Keratinocyte (primary cell): ENCODE data around the gene SEMA3A. TPM values are rescaled to one million over a fixed set of nuclear protein-coding genes. Genes with fewer than 3 reads are reported as not detected.
A peak's percentile ranks its signal among the peaks of the same experiment; 100 is the strongest.

ENCODE experiments used
- DNase-seq: peaks from one replicate; pipeline ENCODE4 v3.0.0-alpha.2; 2011; ENCODE audit warnings: low read depth, missing footprints, low spot score
- FAIRE-seq: peaks from 2 replicates; lab custom pipeline; 2011; peaks lifted over from hg19 to GRCh38; lab: Jason Lieb, UNC
- H2AFZ ChIP-seq: 2 replicates; pipeline ENCODE4 v1.6.0; 2012; ENCODE audit warnings: low read length, control low read depth, inconsistent platforms; ENCODE audit not compliant: control insufficient read depth
- H3K27ac ChIP-seq: 2 replicates; pipeline ENCODE4 v1.5.1; 2011; ENCODE audit warnings: low read length; ENCODE audit not compliant: control insufficient read depth, insufficient read depth
- H3K27me3 ChIP-seq: 3 replicates; pipeline ENCODE4 v1.6.0; 2011; ENCODE audit warnings: low read length; ENCODE audit not compliant: control insufficient read depth, insufficient read depth; ENCODE audit errors: extremely low read depth
- H3K36me3 ChIP-seq, 2 experiments: 2 replicates in 1 of 2; 3 replicates in 1 of 2; pipeline ENCODE4 v1.5.1; 2011; ENCODE audit warnings: low read length in 2 of 2, mild to moderate bottlenecking in 1 of 2; ENCODE audit not compliant: control insufficient read depth in 2 of 2, insufficient read depth in 2 of 2; ENCODE audit errors: extremely low read depth in 1 of 2
- H3K4me1 ChIP-seq: 3 replicates; pipeline ENCODE4 v1.5.1; 2011; ENCODE audit warnings: low read length; ENCODE audit not compliant: control insufficient read depth, insufficient read depth; ENCODE audit errors: extremely low read depth
- H3K4me2 ChIP-seq: 3 replicates; pipeline ENCODE4 v1.6.0; 2011; ENCODE audit warnings: low read depth, low read length; ENCODE audit not compliant: control insufficient read depth, insufficient read depth; ENCODE audit errors: extremely low read depth
- H3K4me3 ChIP-seq, 3 experiments: fragments of 200-600 bp in 1 of 3; sonication (generic) in 1 of 3; 2 replicates in 2 of 3; 3 replicates in 1 of 3; pipeline ENCODE4 v1.5.1; 2011 to 2016; ENCODE audit warnings: low read length in 3 of 3, mild to moderate bottlenecking in 3 of 3, control low read depth in 2 of 3, inconsistent platforms in 1 of 3, low read depth in 1 of 3, mixed read lengths in 1 of 3, mixed run types in 1 of 3, moderate library complexity in 1 of 3; ENCODE audit not compliant: control insufficient read depth in 2 of 3, insufficient read depth in 2 of 3; ENCODE audit errors: extremely low read depth in 1 of 3
- H3K79me2 ChIP-seq: 2 replicates; pipeline ENCODE4 v1.6.0; 2012; ENCODE audit warnings: low read length; ENCODE audit not compliant: control insufficient read depth, insufficient read depth
- H3K9ac ChIP-seq: 3 replicates; pipeline ENCODE4 v1.6.0; 2011; ENCODE audit warnings: low read length; ENCODE audit not compliant: control insufficient read depth, insufficient read depth; ENCODE audit errors: extremely low read depth
- H3K9me1 ChIP-seq: 3 replicates; pipeline ENCODE4 v1.6.0; 2011; ENCODE audit warnings: low read length; ENCODE audit not compliant: control insufficient read depth, insufficient read depth; ENCODE audit errors: extremely low read depth
- H3K9me3 ChIP-seq: 2 replicates; pipeline ENCODE4 v1.5.1; 2012; ENCODE audit warnings: low read depth, low read length; ENCODE audit not compliant: control insufficient read depth
- H4K20me1 ChIP-seq: 3 replicates; pipeline ENCODE4 v1.6.0; 2011; ENCODE audit warnings: low read length; ENCODE audit not compliant: control insufficient read depth, insufficient read depth; ENCODE audit errors: extremely low read depth
- CTCF ChIP-seq, 3 experiments: IDR thresholded peaks in 1 of 3; conservative IDR thresholded peaks in 1 of 3; optimal IDR thresholded peaks in 1 of 3; 2 replicates in 2 of 3; 3 replicates in 1 of 3; pipeline versions ENCODE3 to v1.5.1; 2011; ENCODE audit warnings: low read length in 3 of 3, mild to moderate bottlenecking in 3 of 3, moderate library complexity in 2 of 3, control low read depth in 1 of 3, inconsistent platforms in 1 of 3; ENCODE audit not compliant: insufficient read depth in 2 of 3; ENCODE audit errors: extremely low read depth in 1 of 3
- EZH2 ChIP-seq: IDR thresholded peaks from one replicate; pipeline ENCODE4 v1.6.1; 2012; ENCODE audit warnings: inconsistent platforms, mild to moderate bottlenecking, low read length, moderate library complexity
- dilution Hi-C: fragments of 300-500 bp; cut with MboI; formaldehyde crosslinking; loops from one replicate; pipeline ENCODE4 v1.7.0; 2020; ENCODE audit warnings: low sequenced_read_pairs; ENCODE audit not compliant: extremely low pct_ligation_motif_present
- polyA plus RNA-seq, 5 experiments: library from polyadenylated mRNA; depleted of rRNA in 3 of 5; stranded (reverse) in 3 of 5; stranded (forward) in 1 of 5; unstranded in 1 of 5; fragments of >200 nt; gene quantifications; 1 replicate in 1 of 5; 2 replicates in 3 of 5; 3 replicates in 1 of 5; pipeline versions ENCODE4 v1.2.1 to v1.2.3, GENCODE V29; 2011 to 2012; ENCODE audit warnings: missing spikeins in 2 of 5, low read depth in 1 of 5, low replicate concordance in 1 of 5

SEMA3A gene
- polyA plus RNA-seq, 1 donor (not counting 4 experiments of a cell fraction or from before 2014, with no cell fraction given): 2.1 TPM

GRCh38 chr7:84113906-84114850 is 80.4 kb downstream of the SEMA3A start:
- H3K27ac ChIP-seq: no peak overlapping the region
- no peak overlapping the region for H3K9ac ChIP-seq
- no peaks in the 10 kb centered on the region for H3K79me2 ChIP-seq
- no peak overlapping the region for H3K4me2 ChIP-seq
- no peaks in the 10 kb centered on the region for H3K36me3 ChIP-seq
- no peaks in the 10 kb centered on the region for H4K20me1 ChIP-seq
- dilution Hi-C loops: no loop called here
- no peak overlapping the region for H3K4me3 ChIP-seq
- DNase-seq (no peak), FAIRE-seq (no peak)
- H3K27me3 ChIP-seq: no peaks in the 10 kb centered on the region
- no peak overlapping the region for H2AFZ ChIP-seq
- peaks cover 5% of the 10 kb centered on the region for H3K4me1 ChIP-seq
- no peaks in the 10 kb centered on the region for H3K9me1 ChIP-seq
- TF ChIP-seq CTCF (optimal IDR thresholded peaks at IDR 0.05 in 1 of 3, IDR thresholded peaks at IDR 0.05 in 1 of 3, conservative IDR thresholded peaks at IDR 0.05 in 1 of 3; ENCODE audit: extremely low read depth in 1 of 3, insufficient read depth in 2 of 3, low read length in 3 of 3) (no peak), EZH2 (no peak)
- H3K9me3 ChIP-seq: no peaks in the 10 kb centered on the region

- H3K9me3 ChIP-seq: no peaks in the 10 kb centered on the region
- no peak for TF ChIP-seq EZH2
- TF ChIP-seq CTCF (optimal IDR thresholded peaks at IDR 0.05 in 1 of 3, IDR thresholded peaks at IDR 0.05 in 1 of 3, conservative IDR thresholded peaks at IDR 0.05 in 1 of 3; ENCODE audit: extremely low read depth in 1 of 3, insufficient read depth in 2 of 3, low read length in 3 of 3): no peak
- H3K27ac ChIP-seq: no peak overlapping the region
- no peaks in the 10 kb centered on the region for H3K27me3 ChIP-seq
- no peak for FAIRE-seq
- DNase-seq: no peak
- H4K20me1 ChIP-seq: no peaks in the 10 kb centered on the region
- H3K9ac ChIP-seq: no peak overlapping the region
- H3K36me3 ChIP-seq: no peaks in the 10 kb centered on the region
- no peaks in the 10 kb centered on the region for H3K79me2 ChIP-seq
- peaks cover 5% of the 10 kb centered on the region for H3K4me1 ChIP-seq
- H3K9me1 ChIP-seq: no peaks in the 10 kb centered on the region
- peak overlapping the region; percentile 67 for H2AFZ ChIP-seq
- dilution Hi-C loops: no loop called here
- no peak overlapping the region for H3K4me2 ChIP-seq
- no peak overlapping the region for H3K4me3 ChIP-seq
These were observed 81.3 kb downstream of the SEMA3A start for GRCh38 chr7:84113286-84113685.
